ENCODE results near the gene CRTC1. TPM values are rescaled to one million over a fixed set of nuclear protein-coding genes. Genes with fewer than 3 reads are reported as not detected.

Gene CRTC1, protein sequence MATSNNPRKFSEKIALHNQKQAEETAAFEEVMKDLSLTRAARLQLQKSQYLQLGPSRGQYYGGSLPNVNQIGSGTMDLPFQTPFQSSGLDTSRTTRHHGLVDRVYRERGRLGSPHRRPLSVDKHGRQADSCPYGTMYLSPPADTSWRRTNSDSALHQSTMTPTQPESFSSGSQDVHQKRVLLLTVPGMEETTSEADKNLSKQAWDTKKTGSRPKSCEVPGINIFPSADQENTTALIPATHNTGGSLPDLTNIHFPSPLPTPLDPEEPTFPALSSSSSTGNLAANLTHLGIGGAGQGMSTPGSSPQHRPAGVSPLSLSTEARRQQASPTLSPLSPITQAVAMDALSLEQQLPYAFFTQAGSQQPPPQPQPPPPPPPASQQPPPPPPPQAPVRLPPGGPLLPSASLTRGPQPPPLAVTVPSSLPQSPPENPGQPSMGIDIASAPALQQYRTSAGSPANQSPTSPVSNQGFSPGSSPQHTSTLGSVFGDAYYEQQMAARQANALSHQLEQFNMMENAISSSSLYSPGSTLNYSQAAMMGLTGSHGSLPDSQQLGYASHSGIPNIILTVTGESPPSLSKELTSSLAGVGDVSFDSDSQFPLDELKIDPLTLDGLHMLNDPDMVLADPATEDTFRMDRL
- polyA plus RNA-seq (2013, experiment 1 of 2), result 17.4 TPM
- 17.8 TPM for polyA plus RNA-seq (2013, experiment 2 of 2)

DNA sequence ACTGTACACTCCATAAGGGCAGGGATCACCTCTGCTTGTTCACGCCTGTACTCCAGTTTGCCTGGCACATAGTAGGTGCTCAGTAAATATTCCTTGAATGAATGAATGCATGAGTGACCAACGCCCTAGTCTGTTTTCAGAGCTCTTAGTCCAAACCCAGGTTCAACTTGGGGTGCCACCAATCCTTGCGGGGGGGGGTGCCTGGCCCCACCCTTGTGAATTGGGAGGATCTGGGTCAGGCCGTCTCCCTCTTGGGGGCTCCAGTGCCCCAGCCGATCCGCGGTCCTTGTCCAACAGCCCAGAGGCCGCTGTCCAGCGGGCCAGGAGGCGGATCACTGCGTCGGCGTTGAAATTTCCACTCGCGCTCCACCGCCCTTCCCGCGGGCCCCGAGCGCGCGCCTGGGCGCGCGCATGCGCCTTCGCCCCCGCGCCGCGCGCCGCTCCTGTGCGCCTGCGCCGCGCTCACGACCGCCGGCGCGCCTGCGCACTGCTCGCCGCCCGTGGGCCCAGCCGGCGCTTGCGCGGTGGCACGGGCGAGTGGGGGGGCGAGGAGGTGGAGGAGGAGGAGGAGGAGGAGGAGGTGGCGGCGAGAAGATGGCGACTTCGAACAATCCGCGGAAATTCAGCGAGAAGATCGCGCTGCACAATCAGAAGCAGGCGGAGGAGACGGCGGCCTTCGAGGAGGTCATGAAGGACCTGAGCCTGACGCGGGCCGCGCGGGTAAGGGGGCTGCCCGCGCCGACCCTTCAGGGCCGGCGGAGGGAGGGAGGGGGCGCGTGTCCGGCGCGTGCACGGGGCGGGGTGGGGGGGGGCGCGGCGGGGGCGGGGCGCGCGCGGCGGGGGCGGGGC, at the start of gene CRTC1:
Gene CRTC1, plus strand, starts transcription at position 572 of the 849 bp plus-strand sequence. Its CDS starts 23 bp downstream, at position 595.
- Histone ChIP-seq H3K18ac (ENCODE audit: low read length) (peak within 1 kb of the TSS; percentile 100), H3K27me3 (ENCODE audit: control insufficient read depth in 3 of 3, insufficient read depth in 3 of 3, low read depth in 1 of 3, low read length in 3 of 3) (no peaks in the 10 kb centered on the region), H3K9me3 (replicated peaks in 1 of 2; ENCODE audit: control insufficient read depth in 2 of 2, insufficient read depth in 1 of 2, low read depth in 1 of 2, low read length in 2 of 2) (no peaks in the 10 kb centered on the region), H2BK12ac (ENCODE audit: low read length) (peak within 1 kb of the TSS; percentile 86), H2BK15ac (ENCODE audit: low read length) (peak within 1 kb of the TSS; percentile 90), H3K4me1 (ENCODE audit: control insufficient read depth in 2 of 2, insufficient read depth in 1 of 2, low read depth in 1 of 2, low read length in 2 of 2) (peaks cover 4 to 11% of the 10 kb centered on the region in 2 donors), H3K36me3 (replicated peaks in 1 of 2; ENCODE audit: control insufficient read depth in 2 of 2, insufficient read depth in 2 of 2, low read length in 2 of 2) (no peaks in the 10 kb centered on the region), H3K4me3 (ENCODE audit: low read length in 2 of 2) (peak within 1 kb of the TSS; percentile 67 to 89), H3K23ac (ENCODE audit: low read depth, low read length, poor library complexity) (peak within 1 kb of the TSS; percentile 98), H2AFZ (ENCODE audit: low read length) (peak within 1 kb of the TSS; percentile 94), H2BK120ac (ENCODE audit: low read depth, low read length) (no peak within 1 kb of the TSS), H4K8ac (ENCODE audit: low read depth, low read length) (peak within 1 kb of the TSS; percentile 43), H3K14ac (ENCODE audit: low read length) (peak within 1 kb of the TSS; percentile 94), H3K4me2 (ENCODE audit: insufficient read depth, low read length, poor library complexity, severe bottlenecking) (peak within 1 kb of the TSS; percentile 91), H3K4ac (ENCODE audit: low read length) (peak within 1 kb of the TSS; percentile 2), H3K79me1 (ENCODE audit: low read depth, low read length) (peaks cover 16% of the 10 kb centered on the region), H3K27ac (replicated peaks; ENCODE audit: low read length) (peak within 1 kb of the TSS; percentile 73), H2AK5ac (ENCODE audit: low read depth, low read length) (peak within 1 kb of the TSS; percentile 87), H3K9ac (ENCODE audit: low read depth, low read length, poor library complexity) (peak within 1 kb of the TSS; percentile 91), H2BK5ac (ENCODE audit: low read length) (peak within 1 kb of the TSS; percentile 93), H4K91ac (ENCODE audit: low read depth, low read length, poor library complexity) (no peak within 1 kb of the TSS)
- no CpG with 5 or more reads among the region's 93 CpGs for WGBS, 2 donors (ENCODE audit: extremely low coverage in 2 of 2, insufficient read length in 2 of 2, insufficient replicate concordance in 1 of 2)
- peak; percentile 89 for DNase-seq (ENCODE audit: low spot score)

DNA sequence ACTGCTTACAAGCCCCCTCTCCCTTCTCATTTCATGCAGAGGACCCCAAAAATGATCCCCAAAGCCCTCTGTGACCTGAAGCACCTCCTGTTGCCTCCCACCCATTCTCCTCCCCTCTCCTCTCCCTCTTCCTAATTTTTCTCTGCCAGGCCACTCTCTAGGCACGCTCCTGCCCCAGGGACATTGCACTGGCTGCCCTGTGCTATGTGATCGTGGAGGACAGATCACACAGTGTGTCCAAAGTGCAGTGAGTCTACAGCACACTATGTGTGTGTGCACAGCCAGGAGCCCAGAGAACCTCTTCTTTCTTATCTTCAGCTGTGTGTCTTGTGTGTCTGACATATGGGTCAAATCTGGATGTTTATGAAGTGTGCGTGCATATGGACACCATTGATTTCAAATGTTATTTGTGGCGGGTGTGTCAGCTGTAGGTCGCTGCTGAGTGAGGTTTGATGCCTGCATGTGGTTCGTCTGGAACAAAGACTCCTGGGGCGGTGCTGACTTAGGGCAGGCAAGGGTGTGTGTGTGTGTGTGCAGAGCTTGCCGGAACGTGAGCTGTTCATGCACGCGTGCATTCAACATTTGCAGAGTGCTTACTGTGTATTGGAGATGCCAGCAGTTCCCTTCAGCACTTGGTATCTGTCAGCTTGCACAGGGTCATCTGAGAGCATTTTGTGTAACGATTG, 48.7 kb upstream of the CRTC1 start:
- Histone ChIP-seq H2AFZ (ENCODE audit: low read length) (peak overlapping the region; percentile 71), H2BK5ac (ENCODE audit: low read length) (no peak overlapping the region), H3K4me3 (ENCODE audit: low read length in 2 of 2) (peak overlapping the region in 1 of 2 donors; percentile 7), H3K27me3 (ENCODE audit: control insufficient read depth in 3 of 3, insufficient read depth in 3 of 3, low read depth in 1 of 3, low read length in 3 of 3) (peaks cover 0 to 9% (median 0%) of the 10 kb centered on the region in 3 experiments), H2BK12ac (ENCODE audit: low read length) (no peak overlapping the region), H3K18ac (ENCODE audit: low read length) (peak overlapping the region; percentile 7), H3K9me3 (replicated peaks in 1 of 2; ENCODE audit: control insufficient read depth in 2 of 2, insufficient read depth in 1 of 2, low read depth in 1 of 2, low read length in 2 of 2) (no peaks in the 10 kb centered on the region), H4K91ac (ENCODE audit: low read depth, low read length, poor library complexity) (no peak overlapping the region), H4K8ac (ENCODE audit: low read depth, low read length) (no peak overlapping the region), H3K36me3 (replicated peaks in 1 of 2; ENCODE audit: control insufficient read depth in 2 of 2, insufficient read depth in 2 of 2, low read length in 2 of 2) (no peaks in the 10 kb centered on the region), H2BK120ac (ENCODE audit: low read depth, low read length) (no peak overlapping the region), H3K9ac (ENCODE audit: low read depth, low read length, poor library complexity) (no peak overlapping the region), H3K23ac (ENCODE audit: low read depth, low read length, poor library complexity) (no peak overlapping the region), H3K4ac (ENCODE audit: low read length) (no peak overlapping the region), H3K79me1 (ENCODE audit: low read depth, low read length) (peaks cover 9% of the 10 kb centered on the region), H2BK15ac (ENCODE audit: low read length) (no peak overlapping the region), H3K14ac (ENCODE audit: low read length) (no peak overlapping the region), H3K27ac (replicated peaks; ENCODE audit: low read length) (no peak overlapping the region), H3K4me2 (ENCODE audit: insufficient read depth, low read length, poor library complexity, severe bottlenecking) (no peak overlapping the region), H3K4me1 (ENCODE audit: control insufficient read depth in 2 of 2, insufficient read depth in 1 of 2, low read depth in 1 of 2, low read length in 2 of 2) (peaks cover 7 to 22% of the 10 kb centered on the region in 2 donors), H2AK5ac (ENCODE audit: low read depth, low read length) (no peak overlapping the region)
- WGBS, 2 donors (ENCODE audit: extremely low coverage in 2 of 2, insufficient read length in 2 of 2, insufficient replicate concordance in 1 of 2), result no CpG with 5 or more reads among the region's 12 CpGs
- no peak for DNase-seq (ENCODE audit: low spot score)

DNA sequence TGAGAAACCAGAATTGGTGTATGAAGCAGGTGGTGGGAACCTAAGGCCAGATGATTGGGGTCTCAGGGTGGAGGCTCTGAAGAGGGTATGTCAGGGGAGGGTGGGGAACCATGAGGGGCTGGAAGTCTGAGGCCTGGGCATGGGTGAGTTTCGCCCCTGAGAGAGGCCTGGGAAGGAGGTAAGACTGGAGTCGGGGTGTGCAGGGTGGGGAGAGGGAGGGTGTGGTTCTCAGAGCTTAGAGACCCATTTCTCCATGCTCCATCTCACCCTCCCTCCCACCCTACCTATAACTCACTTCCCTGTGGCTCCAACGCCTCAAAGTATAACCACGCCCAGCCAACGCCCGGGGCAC, 47.7 kb upstream of the CRTC1 start:
- no peak overlapping the region for H3K4ac ChIP-seq (ENCODE audit: low read length)
- WGBS, 2 donors (ENCODE audit: extremely low coverage in 2 of 2, insufficient read length in 2 of 2, insufficient replicate concordance in 1 of 2), result no CpG with 5 or more reads among the region's 6 CpGs
- H3K27ac ChIP-seq (replicated peaks; ENCODE audit: low read length), result no peak overlapping the region
- no peak overlapping the region for H3K9ac ChIP-seq (ENCODE audit: low read depth, low read length, poor library complexity)
- H3K4me2 ChIP-seq (ENCODE audit: insufficient read depth, low read length, poor library complexity, severe bottlenecking), result peak overlapping the region; percentile 11
- H3K18ac ChIP-seq (ENCODE audit: low read length), result no peak overlapping the region
- H3K9me3 ChIP-seq (replicated peaks in 1 of 2; ENCODE audit: control insufficient read depth in 2 of 2, insufficient read depth in 1 of 2, low read depth in 1 of 2, low read length in 2 of 2), result no peaks in the 10 kb centered on the region
- H2BK15ac ChIP-seq (ENCODE audit: low read length), result peak overlapping the region; percentile 67
- peak overlapping the region in 1 of 2 donors; percentile 96 for H3K4me3 ChIP-seq (ENCODE audit: low read length in 2 of 2)
- H2BK12ac ChIP-seq (ENCODE audit: low read length), result no peak overlapping the region
- no peak overlapping the region for H4K8ac ChIP-seq (ENCODE audit: low read depth, low read length)
- H2AFZ ChIP-seq (ENCODE audit: low read length), result peak overlapping the region; percentile 87
- H3K23ac ChIP-seq (ENCODE audit: low read depth, low read length, poor library complexity), result no peak overlapping the region
- H3K14ac ChIP-seq (ENCODE audit: low read length), result no peak overlapping the region
- peaks cover 9% of the 10 kb centered on the region for H3K79me1 ChIP-seq (ENCODE audit: low read depth, low read length)
- peak overlapping the region; percentile 24 for H2BK5ac ChIP-seq (ENCODE audit: low read length)
- peaks cover 0 to 9% (median 0%) of the 10 kb centered on the region in 3 experiments for H3K27me3 ChIP-seq (ENCODE audit: control insufficient read depth in 3 of 3, insufficient read depth in 3 of 3, low read depth in 1 of 3, low read length in 3 of 3)
- no peak overlapping the region for H4K91ac ChIP-seq (ENCODE audit: low read depth, low read length, poor library complexity)
- no peak for DNase-seq (ENCODE audit: low spot score)
- H3K4me1 ChIP-seq (ENCODE audit: control insufficient read depth in 2 of 2, insufficient read depth in 1 of 2, low read depth in 1 of 2, low read length in 2 of 2), result peaks cover 7 to 22% of the 10 kb centered on the region in 2 donors
- H2AK5ac ChIP-seq (ENCODE audit: low read depth, low read length), result peak overlapping the region; percentile 37
- H2BK120ac ChIP-seq (ENCODE audit: low read depth, low read length), result no peak overlapping the region
- peaks cover 0 to 6% of the 10 kb centered on the region in 2 donors for H3K36me3 ChIP-seq (replicated peaks in 1 of 2; ENCODE audit: control insufficient read depth in 2 of 2, insufficient read depth in 2 of 2, low read length in 2 of 2)
